HG03097 (cell line): Measurements from ENCODE around the gene COX19.
"Not testable (repeated sequence)": the region's sequence is repeated elsewhere in the genome, so short reads cannot be mapped to it uniquely, and the experiment has no call there.

Experiments used
- ATAC-seq: cut with Tn5 transposase; IDR thresholded peaks from one replicate; pipeline ENCODE4 v1.9.1; 2021; ENCODE audit not compliant: unreplicated experiment, low FRiP score

COX19 gene

DNA sequence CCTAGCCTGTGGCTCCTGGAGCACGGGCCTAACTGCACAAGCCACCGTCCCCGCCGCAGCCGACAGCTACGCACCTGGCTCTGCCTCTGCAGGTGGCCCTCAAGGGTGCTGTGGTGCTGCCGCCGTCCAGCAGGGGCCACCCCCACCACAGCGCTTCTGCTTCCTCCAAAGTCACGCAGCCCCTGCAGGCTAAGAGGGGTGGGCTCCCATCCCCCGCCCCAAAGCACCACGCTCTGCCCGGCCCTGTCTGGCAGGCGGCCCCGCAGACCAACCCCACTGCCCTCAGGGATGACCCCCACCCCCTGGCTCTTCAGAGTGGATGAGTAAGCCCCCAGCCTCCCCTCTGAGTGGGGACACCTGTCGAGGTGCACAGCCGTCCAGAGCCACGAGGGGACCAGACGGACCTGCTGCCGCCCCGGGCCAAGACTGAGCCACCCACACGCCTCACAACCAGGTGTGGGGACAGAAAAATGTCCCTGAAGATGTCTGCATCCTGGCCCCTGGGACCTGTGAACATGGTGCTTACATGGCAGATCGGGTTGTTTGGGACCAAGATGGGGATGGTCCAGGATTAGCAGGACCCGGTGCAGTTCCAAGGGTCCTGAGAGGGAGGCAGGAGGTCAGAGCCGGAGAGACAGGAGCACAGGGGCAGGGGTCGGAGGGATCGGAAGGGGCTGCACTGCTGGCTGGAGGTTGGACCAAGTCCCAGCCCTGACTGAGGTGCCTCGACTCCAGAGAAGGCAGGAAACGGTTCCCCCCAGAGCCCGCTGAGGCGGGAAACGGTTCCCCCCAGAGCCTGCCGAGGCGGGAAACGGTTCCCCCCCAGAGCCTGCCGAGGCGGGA, 11.9 kb downstream of the COX19 start:
- ATAC-seq = no peak

DNA sequence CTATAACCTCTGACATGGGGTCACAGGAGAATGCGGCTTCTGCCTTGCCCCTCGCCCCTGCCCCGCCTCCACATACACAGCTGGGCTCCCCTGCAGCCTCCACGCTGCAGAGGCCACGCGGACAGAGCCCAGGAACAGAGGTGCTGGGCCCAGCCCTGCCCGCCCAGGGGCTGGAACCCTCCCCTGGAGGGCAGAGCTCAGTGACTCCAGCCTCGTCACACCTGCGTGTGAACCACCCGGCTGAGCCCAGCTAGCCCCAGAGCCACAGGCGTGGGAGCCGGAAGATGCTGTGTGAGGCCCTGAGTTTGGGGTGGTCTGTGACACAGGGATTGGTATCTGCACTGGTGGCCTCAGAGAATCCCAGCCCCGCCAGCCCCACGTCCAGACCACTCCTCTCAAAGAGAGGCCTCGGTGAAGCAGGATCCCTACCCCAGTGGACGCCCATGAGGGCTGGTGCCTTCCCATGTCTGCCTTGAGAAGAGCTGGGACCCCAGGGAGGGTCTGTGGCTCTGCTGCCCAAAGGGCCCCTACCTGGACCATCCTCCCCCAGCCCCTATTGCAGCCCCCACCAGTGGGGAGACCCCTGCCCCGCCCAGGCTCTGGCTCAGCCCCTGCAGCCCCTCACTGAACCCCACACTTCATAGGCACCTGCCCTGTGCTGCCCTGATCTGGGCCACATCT, 12.8 kb downstream of the COX19 start:
- ATAC-seq = no peak

DNA sequence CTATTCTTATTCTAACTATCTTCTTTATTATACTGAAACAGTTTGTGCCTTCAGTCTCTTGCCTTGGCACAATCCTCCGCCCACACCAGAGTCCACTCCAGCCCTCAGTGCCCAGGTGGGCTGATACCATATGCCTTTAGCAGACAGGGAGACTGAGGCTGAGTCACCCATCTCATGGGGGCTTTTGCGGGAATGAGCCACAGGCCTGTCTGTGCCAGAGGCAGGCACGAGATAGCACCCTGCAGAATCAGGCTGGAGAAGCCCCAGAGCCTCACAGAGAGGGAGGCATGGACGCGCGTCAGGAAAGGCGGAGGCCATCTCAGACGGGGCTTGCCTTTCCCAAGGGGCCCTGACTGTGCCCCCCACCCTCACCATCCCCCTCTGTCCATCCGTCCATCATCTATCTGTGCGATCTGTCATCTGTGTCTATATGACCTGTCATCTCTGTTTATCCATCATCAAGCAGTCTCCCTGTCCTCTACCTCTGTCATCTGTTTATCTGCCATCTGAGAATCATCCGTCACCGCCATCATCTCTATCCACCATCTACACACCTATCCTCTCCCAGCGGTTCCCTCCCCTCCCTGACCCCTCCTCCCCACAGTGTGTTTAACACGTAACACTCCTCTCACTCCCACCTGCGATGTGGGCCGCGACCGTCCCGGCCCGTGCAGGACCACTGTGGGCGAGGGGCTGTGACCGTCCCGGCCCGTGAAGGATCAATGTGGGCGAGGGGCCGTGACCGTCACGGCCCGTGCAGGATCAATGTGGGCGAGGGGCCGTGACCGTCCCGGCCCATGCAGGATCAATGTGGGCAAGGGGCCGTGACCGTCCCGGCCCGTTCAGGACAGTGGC, 13.6 kb downstream of the COX19 start:
- no peak for ATAC-seq

DNA sequence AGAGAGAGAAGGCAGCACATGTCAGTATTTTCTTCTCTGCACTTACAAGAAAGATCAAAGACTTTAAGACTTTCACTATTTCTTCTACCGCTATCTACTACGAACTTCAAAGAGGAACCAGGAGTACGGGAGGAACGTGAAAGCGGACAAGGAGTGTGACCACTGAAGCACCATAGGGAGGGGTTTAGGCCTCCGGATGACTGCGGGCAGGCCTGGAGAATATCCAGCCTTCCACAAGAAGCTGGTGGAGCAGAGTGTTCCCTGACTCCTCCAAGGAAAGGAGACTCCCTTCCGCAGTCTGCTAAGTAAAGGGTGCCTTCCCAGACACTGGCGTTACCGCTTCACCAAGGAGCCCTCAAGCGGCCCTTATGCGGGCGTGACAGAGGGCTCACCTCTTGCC, 14.4 kb downstream of the COX19 start:
- not testable (repeated sequence) for ATAC-seq

DNA sequence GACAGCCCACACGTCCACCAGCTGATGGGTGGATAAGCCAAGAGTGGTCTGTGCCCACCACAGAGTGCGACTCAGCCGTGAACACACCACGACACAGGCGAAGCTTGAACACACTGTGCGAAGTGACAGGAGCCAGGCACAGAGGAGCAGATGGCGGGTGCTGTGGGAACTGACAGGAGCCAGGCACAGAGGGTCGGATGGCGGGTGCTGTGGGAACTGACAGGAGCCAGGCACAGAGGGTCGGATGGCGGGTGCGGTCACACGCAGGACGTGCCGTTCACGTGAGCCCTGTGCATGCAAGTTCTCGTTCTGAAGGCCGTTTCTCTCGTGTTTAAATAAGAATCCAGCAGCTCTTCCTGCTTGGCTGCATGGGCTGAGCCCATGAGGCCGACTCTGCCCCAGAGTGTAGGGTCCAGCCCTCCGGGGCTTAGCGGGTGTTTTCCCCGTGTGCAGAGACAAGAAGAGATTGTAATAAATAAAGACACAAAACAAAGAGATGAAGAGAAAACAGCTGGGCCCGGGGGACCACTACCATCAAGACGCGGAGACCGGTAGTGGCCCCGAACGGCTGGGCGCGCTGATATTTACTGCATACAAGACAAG, 15.0 kb downstream of the COX19 start:
- no peak for ATAC-seq

DNA sequence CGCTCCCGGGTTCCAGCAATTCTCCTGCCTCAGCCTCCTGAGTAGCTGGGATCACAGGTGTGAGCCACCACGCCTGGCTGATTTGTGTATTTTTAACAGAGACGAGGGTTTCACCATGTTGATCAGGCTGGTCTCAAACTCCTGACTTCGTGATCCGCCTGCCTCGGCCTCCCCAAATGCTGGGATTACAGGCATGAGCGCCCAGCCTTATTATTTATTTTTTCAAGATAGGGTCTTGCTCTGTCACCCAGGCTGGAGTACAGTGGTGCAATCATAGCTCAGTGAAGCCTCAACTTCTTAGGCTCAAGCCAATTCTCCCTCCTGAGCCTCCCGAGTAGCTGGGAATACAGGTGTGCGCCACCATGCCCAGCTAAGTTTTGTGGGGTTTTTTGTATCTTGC, 15.6 kb downstream of the COX19 start:
- not testable (repeated sequence) for ATAC-seq

DNA sequence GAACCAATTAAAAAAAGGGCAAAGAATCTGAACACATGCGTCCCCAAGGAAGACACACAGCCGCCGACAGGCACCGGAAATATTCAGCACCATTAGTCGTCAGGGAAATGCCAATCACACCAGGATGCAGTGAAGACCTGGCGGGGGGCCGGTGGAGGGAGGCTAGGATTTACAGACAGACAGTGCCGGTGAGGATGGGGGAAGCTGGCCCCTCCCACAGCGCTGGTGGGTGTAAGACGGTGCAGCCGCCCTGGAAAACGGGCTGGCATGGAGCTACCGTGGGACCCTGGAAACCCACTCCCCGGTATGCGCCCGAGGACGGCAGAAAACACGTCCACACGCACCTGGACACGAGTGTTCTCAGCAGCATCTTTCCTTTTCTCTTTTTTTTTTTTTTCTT, 16.1 kb downstream of the COX19 start:
- ATAC-seq = no peak

DNA sequence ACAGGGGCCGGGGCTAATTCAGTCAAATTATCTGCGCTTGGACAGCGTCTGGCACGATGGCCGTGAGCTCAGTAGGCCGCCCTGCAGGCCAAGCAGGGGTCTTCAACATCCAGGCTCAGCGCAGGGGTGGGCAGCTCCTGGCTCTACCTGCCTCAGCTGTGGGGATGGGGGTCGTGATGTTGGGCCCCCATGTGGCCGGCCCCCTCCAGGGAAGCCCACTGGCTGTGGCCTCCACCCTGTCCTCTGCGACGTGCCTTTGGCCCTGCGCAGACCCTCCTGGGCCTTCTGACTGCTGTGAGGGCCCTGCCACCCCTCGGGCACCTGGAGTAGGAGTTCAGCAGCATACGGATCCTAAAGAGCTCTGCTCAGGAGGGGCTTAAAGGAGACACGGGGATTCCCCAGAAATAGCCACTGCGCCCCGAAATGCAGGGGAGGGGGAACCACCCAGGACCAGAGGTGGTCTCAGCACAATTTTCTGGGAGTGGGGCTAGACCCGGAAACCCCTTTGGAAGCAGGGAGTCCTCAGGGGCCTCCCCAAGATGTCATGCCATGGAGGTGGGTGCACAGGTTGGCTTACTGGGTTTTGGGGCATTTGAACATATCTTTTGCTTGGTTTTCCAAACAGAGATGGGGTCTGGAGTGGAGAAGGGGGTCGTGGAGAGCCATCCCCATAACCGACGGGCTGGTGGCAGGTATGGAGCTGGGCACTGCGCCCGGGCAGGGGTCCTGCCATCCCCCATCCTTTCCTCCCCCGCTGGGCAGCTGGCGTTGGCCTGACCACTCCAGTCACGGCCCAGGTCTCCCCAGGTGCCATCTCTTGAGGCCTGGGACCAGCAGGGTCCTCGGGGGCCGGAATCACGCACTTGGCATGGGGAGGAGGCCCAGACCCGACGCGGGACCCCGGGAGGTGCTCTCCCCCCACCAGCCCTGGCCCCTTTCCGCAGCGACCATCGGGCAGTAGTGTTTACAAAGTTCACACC, 16.8 kb downstream of the COX19 start:
- ATAC-seq = no peak

DNA sequence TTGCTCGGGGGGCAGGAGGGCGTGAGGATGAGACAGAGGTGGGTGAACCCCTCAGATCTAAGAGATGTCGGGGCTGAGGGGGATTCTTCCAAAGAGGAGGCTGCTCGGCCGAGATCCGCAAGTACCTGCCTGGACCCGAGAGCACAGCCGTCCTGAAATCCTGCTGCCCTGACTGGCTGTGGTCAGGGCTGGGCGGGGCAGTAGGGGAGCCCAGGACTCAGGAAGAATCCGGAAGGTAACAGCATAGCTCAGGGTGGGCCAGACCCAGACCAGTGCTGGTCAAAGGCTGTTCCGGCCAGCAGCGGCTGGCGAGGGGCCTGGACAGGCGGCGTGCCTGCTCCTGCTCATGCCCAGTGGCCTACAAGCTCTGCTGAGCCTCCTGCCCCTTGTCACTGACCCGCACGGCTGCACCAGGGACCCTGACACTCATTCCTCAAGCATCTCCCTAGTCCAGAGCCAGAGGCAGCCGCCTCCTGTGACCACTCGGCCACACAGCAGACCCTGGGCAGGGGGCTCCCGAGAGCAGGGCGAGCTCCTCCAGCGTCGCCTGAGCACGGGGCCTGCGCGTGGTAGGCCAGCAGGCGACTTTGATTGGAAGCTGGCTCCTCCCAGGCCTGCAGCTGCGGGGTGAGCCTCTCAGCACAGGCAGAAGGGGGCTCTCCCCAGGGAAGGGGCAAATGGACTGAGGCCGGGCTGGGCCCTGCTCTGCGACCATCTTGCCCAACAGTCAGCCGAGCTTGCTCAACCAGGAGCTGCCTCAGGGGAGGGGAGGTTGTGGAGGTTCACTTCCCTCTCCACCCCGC, 17.7 kb downstream of the COX19 start:
- no peak for ATAC-seq

DNA sequence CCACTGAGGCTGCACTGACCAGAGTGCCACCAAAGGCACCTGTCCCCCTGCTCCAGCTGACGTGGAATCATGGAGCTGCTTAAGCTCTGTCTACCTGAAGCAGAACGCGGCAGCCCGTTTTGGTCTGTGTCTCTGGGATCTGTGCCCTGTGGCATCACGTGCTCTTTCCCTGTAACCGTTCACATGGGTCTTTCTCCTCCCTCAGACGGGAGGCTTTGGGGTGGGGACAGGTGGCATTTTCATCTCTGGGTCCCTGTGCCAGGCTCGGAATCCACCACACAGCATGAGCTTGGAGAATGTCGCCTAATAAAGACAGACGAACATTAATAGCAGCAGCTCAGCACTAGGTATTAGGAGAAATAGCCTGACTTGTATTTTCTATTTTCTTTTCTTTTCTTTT, 19.3 kb downstream of the COX19 start:
- ATAC-seq = no peak

DNA sequence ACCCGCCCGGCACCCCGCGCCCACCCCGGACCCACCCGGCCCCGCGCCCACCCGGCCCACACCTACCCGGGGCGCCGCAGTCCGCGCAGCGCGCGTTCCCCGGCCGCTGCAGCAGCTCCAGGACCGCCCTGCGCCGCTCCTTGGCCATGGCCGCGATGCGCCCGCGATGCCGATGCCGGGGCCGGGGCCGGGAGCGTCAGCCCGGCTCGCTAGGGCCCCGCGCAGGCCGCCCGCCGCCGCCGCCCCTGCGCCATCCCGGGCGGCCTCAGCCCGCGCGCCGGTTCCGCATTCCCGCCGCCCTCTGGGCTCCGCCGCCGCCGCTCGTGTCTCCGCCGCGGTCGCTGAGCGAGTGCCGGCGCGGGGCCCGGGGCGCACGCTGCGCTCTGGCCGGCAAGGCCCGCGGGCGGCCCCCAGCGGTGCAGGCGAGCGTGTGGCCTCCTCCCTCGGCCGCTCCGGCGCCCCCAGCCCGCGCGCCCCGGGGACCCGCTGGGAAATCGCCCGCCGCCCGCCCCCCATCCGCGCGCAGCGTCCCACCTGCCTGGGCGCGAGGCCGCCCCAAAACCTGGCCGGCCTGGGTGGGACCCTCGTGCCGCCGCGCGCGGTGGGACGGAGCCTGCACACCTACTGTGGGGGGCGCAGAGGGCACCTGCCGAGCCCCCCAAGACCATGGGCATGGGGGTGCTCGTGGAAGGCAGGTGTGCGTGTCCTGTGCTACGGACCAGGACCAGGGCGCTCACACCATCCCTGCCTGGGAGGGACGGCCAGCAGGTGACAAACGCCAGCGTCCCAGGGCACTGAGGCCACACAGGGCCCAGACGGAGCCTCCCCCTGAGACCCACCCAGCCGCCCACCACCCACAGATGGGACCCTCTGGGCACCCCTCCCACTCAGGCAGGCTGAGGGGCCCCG, 20.8 kb downstream of the COX19 start, which contains the start of gene ADAP1:
ADAP1 (minus strand) TSS at position 351 of the 909 bp plus-strand sequence; CDS start at position 148, 203 bp downstream.
- ATAC-seq = peak; percentile 45

DNA sequence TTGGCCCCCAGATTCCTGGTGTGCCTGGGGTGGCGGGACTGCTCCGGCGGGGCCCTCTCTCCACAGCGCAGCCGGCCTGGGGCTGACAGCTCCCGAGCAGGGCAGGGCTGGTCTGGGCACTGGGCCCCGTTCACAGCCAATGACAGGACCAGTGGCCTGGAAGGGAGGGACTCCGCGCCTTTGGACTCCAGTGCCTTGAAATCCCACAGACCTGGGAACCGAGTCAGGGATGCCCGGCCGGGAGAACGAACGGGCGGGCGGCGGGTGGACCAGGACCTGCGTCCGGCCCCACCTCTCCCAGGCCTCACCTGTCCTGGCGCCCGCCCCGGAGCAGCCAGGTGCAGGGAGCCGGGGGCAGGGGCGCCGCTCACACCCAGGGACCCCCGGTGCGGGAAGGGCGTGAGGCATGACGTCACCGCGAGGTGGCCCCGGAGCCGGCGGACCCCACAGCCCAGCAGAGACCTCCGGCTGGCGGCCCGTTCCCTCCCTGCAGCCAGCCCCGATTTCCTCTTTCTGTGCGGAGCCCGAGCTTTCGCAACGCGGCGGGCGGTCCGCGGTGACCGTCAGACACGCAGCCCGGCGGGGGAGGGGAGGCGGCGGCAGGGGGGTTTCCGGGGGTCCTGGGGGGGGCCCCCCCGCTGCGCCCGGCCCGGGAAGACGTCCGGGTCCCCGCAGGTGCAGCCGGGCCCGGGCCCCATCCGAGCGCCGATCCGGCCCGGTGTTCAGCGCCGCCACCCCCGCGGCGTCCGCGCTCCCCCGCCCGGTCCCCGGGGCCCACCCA, 21.6 kb downstream of the COX19 start:
- peak; percentile 11 for ATAC-seq

DNA sequence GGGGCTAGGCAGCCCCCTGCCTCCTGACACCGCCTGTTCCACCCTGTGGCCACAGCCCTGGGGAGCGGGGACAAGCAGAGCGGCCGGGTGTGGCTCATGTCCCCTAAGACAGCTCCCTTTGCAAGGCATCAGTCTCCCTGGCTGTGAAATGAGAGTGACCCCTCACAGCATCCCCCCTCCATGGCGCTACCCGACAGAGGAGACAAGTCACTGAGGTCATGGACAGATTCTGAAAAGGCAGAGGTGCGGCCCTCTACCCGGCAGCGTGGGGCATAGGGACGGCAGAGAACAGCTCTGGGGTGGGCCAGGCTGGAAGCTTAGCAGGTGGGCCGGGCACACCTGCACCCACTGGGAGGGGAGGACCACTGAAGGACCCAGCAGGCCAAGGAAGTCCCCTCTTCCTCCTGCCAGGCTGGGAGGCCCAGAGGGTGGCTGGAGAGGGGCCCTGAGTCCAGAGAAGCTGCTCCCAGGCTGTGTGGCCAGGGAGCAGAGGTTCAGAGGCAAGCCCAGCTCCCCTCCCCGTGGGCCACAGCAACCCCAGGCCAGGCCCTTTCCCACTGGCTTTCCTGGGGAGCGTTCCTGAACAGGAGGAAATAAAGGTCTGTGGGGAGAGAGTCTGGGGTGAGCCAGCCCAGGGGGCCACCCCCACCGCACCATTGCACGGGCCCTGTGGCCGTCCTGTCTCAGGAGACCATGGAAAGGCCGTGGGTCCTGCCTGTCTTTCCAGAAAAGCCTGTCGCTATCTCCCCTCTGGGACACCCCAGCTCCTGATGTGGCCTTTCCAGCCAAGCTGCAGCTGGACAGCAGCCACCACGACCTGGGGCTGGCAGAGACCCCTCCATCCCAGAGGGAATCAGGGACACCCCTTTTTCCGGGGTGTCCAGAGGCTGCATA, 22.6 kb downstream of the COX19 start:
- ATAC-seq = no peak

DNA sequence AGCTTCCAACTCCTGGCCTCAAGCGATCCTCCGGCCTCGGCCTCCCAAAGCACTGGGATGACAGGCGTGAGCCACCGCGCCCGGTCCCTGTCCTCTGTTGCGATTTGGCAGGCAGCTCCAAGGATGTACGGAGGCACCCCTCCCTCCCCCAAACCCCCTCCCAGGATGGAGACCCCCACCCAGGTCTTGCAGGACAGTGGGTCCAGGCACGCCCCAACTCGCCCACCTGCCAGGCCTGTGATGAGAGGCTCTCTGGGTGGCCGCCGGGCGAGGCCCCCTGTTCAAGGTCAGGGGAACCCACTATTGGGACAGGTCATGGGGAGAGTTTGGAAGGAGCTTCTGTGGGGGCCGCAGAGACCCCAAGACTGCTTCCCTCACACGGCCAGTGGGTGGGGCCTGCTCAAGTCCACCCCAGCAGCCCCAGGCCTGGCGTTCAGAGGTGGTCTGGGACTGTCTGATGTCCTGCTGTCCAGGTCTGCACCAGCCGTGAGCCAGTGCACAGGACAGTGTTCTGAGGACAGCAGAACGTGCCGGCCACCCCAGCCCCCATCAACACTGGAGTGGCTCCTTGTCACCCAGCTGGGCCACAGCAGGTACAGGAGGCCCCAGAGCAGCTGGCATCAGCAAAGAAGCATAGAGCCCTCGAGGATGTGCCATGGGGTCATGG, 23.3 kb downstream of the COX19 start:
- ATAC-seq = no peak
